ENCODE data around the gene CLDN25.
"Not testable (repeated sequence)": the region's sequence is repeated elsewhere in the genome, so short reads cannot be mapped to it uniquely, and the experiment has no call there.

The CLDN25 gene

GRCh38 chr11:113779496-113779895 lies at the start of gene CLDN25:
CLDN25 (plus strand) TSS chr11:113779796; CDS start chr11:113779796, 0 bp downstream.
- no peak for DNase-seq (ENCODE audit: low read depth in 2 of 2)

- no peak for DNase-seq (ENCODE audit: low read depth in 2 of 2)
Observed at GRCh38 chr11:113730887-113731726, 48.5 kb upstream of the CLDN25 start.

GRCh38 chr11:113732092-113732491 lies 47.5 kb upstream of the CLDN25 start:
- no peak for DNase-seq (ENCODE audit: low read depth in 2 of 2)

GRCh38 chr11:113736323-113736722 lies 43.3 kb upstream of the CLDN25 start:
- no peak for DNase-seq (ENCODE audit: low read depth in 2 of 2)

GRCh38 chr11:113752932-113753331 lies 26.7 kb upstream of the CLDN25 start:
- DNase-seq (ENCODE audit: low read depth in 2 of 2): no peak

GRCh38 chr11:113760241-113760640 lies 19.4 kb upstream of the CLDN25 start:
- DNase-seq (ENCODE audit: low read depth in 2 of 2): no peak

- not testable (repeated sequence) for DNase-seq (ENCODE audit: low read depth in 2 of 2)
Observed at GRCh38 chr11:113763040-113763439, 16.6 kb upstream of the CLDN25 start.

GRCh38 chr11:113764527-113765219 lies 14.9 kb upstream of the CLDN25 start:
- DNase-seq (ENCODE audit: low read depth in 2 of 2): no peak

GRCh38 chr11:113771964-113772363 lies 7.6 kb upstream of the CLDN25 start:
- DNase-seq (ENCODE audit: low read depth in 2 of 2): no peak

- no peak for DNase-seq (ENCODE audit: low read depth in 2 of 2)
Observed at GRCh38 chr11:113773092-113773415, 6.5 kb upstream of the CLDN25 start.

GRCh38 chr11:113773416-113774173 lies 6.0 kb upstream of the CLDN25 start, which contains the start of gene ZW10:
ZW10 (minus strand) TSS chr11:113773692; CDS start chr11:113773666, 26 bp downstream.
- DNase-seq (ENCODE audit: low read depth in 2 of 2): peak; percentile 86 to 88

- no peak for DNase-seq (ENCODE audit: low read depth in 2 of 2)
Observed at GRCh38 chr11:113774174-113774503, 5.5 kb upstream of the CLDN25 start.

GRCh38 chr11:113778111-113778910 lies 1.3 kb upstream of the CLDN25 start:
- DNase-seq (ENCODE audit: low read depth in 2 of 2): no peak

- DNase-seq (ENCODE audit: low read depth in 2 of 2): no peak
Observed at GRCh38 chr11:113781682-113782081, 2.1 kb downstream of the CLDN25 start.

GRCh38 chr11:113782134-113782533 lies 2.5 kb downstream of the CLDN25 start:
- DNase-seq (ENCODE audit: low read depth in 2 of 2): no peak

- DNase-seq (ENCODE audit: low read depth in 2 of 2): not testable (repeated sequence)
Observed at GRCh38 chr11:113789016-113789415, 9.4 kb downstream of the CLDN25 start.

GRCh38 chr11:113789675-113790320 lies 10.2 kb downstream of the CLDN25 start:
- DNase-seq (ENCODE audit: low read depth in 2 of 2): no peak

- no peak for DNase-seq (ENCODE audit: low read depth in 2 of 2)
Observed at GRCh38 chr11:113796663-113797259, 17.2 kb downstream of the CLDN25 start.

GRCh38 chr11:113802621-113803020 lies 23.0 kb downstream of the CLDN25 start:
- no peak for DNase-seq (ENCODE audit: low read depth in 2 of 2)

- no peak for DNase-seq (ENCODE audit: low read depth in 2 of 2)
Observed at GRCh38 chr11:113805640-113806039, 26.0 kb downstream of the CLDN25 start.

GRCh38 chr11:113806406-113806805 lies 26.8 kb downstream of the CLDN25 start:
- DNase-seq (ENCODE audit: low read depth in 2 of 2): no peak
